Gastrocnemius medialis (tissue), 4 donors: Measurements from ENCODE around the gene RASSF10. TPM values are rescaled to one million over a fixed set of nuclear protein-coding genes. Genes with fewer than 3 reads are reported as not detected.

Experiments used
- ATAC-seq, 2 donors: fragments of 150-250 bp; one replicate each; pipeline ENCODE4 v1.9.1; 2016
- DNase-seq, 2 donors: peaks; one replicate each; pipeline ENCODE4 v3.0.0-alpha.2; 2019
- H3K27ac ChIP-seq, 4 donors: fragments of 200-600 bp; sonication (generic); 1 replicate in 1 of 4; 2 replicates in 3 of 4; pipeline ENCODE4 v1.5.1; 2016 to 2018; ENCODE audit warnings: mild to moderate bottlenecking in 2 of 4, moderate library complexity in 1 of 4
- H3K27me3 ChIP-seq, 3 donors: fragments of 200-600 bp; sonication (generic) in 2 of 3; 1 replicate in 1 of 3; 2 replicates in 2 of 3; pipeline versions ENCODE4 v1.5.1 to v1.6.0; 2016 to 2019; ENCODE audit warnings: mild to moderate bottlenecking in 1 of 3, moderate library complexity in 1 of 3
- H3K36me3 ChIP-seq, 2 donors: fragments of 200-600 bp; sonication (generic) in 1 of 2; one replicate each; pipeline ENCODE4 v1.5.1; 2017 to 2018
- H3K4me1 ChIP-seq, 2 donors: fragments of 200-600 bp; sonication (generic) in 1 of 2; one replicate each; pipeline ENCODE4 v1.5.1; 2016 to 2017; ENCODE audit warnings: mild to moderate bottlenecking in 2 of 2
- H3K4me3 ChIP-seq, 4 donors: fragments of 200-600 bp; sonication (generic) in 3 of 4; 1 replicate in 1 of 4; 2 replicates in 3 of 4; pipeline ENCODE4 v1.5.1; 2016 to 2019; ENCODE audit warnings: mild to moderate bottlenecking in 2 of 4
- H3K9me3 ChIP-seq, 3 donors: fragments of 200-600 bp; sonication (generic) in 2 of 3; 1 replicate in 1 of 3; 2 replicates in 2 of 3; pipeline ENCODE4 v1.5.1; 2016 to 2019
- POLR2A ChIP-seq, 2 donors: fragments of 450-650 bp; IDR thresholded peaks; one replicate each; pipeline ENCODE4 v1.6.1; 2017; ENCODE audit warnings: antibody characterized with exemption in 2 of 2, mild to moderate bottlenecking in 2 of 2, moderate library complexity in 2 of 2
- in situ Hi-C, 4 donors: fragments of 200-750 bp; cut with MboI; loops; one replicate each; pipeline versions ENCODE4 v1.15.0 to v1.8.0; 2017; ENCODE audit warnings: low sequenced_read_pairs in 4 of 4
- intact Hi-C: fragments of 100-400 bp; cut with DNase I; formaldehyde crosslinking; loops from one replicate; pipeline ENCODE4 v1.15.1; 2023; ENCODE audit warnings: low total_unique reads
- total RNA-seq, 4 donors: library from RNA; depleted of rRNA; stranded (reverse); fragments of >200 nt; gene quantifications; one replicate each; pipeline versions ENCODE4 v1.1.0 to v1.2.3, GENCODE V29; 2016
- TF ChIP-seq, protein P1 (sequence below), 5 experiments: fragments of 450-650 bp in 3 of 5; fragments of 200-600 bp in 2 of 5; sonication (generic) in 2 of 5; IDR thresholded peaks in 4 of 5; conservative IDR thresholded peaks in 1 of 5; 1 replicate in 4 of 5; 2 replicates in 1 of 5; pipeline ENCODE4 v1.5.1; 2016 to 2019; ENCODE audit warnings: antibody characterized with exemption in 5 of 5, mild to moderate bottlenecking in 3 of 5, moderate library complexity in 3 of 5

RASSF10 gene
- total RNA-seq, 4 donors from 2014 or later = 0.11 to 0.62 (median 0.25) TPM; not detected in 1

DNA sequence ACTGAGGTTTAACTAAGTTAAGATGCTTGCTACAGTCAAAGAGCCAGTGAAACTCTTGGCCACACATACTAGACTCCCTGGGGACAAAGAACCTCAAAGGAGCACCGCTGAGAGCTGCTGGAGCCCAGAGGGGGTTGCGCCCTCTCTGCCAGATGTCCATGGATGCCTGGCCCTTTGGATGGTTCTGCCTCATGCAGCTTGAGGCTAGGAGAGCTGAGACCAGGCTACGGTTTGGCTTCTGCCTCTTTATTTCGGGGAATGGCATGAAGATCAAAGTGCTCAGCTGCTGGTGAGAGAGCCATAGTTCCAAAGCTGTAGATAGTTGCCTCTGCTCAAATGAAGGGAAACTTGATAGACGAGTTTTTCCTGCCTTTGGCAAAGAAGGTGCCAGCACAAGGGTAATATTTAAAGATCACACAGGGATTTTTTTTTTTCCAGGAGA lies 43.0 kb downstream of the RASSF10 start:
- in situ Hi-C loops (no loop called here), intact Hi-C loops (no loop called here)
- DNase-seq = no peak
- Histone ChIP-seq H3K4me3 (no peak overlapping the region), H3K27ac (no peak overlapping the region), H3K9me3 (no peaks in the 10 kb centered on the region), H3K27me3 (no peaks in the 10 kb centered on the region), H3K36me3 (no peaks in the 10 kb centered on the region), H3K4me1 (no peaks in the 10 kb centered on the region)
- no peak for ATAC-seq
- TF ChIP-seq POLR2A (IDR thresholded peaks at IDR 0.05) = no peak
- TF ChIP-seq, protein P1, sequence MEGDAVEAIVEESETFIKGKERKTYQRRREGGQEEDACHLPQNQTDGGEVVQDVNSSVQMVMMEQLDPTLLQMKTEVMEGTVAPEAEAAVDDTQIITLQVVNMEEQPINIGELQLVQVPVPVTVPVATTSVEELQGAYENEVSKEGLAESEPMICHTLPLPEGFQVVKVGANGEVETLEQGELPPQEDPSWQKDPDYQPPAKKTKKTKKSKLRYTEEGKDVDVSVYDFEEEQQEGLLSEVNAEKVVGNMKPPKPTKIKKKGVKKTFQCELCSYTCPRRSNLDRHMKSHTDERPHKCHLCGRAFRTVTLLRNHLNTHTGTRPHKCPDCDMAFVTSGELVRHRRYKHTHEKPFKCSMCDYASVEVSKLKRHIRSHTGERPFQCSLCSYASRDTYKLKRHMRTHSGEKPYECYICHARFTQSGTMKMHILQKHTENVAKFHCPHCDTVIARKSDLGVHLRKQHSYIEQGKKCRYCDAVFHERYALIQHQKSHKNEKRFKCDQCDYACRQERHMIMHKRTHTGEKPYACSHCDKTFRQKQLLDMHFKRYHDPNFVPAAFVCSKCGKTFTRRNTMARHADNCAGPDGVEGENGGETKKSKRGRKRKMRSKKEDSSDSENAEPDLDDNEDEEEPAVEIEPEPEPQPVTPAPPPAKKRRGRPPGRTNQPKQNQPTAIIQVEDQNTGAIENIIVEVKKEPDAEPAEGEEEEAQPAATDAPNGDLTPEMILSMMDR (IDR thresholded peaks at IDR 0.05 in 4 of 5, conservative IDR thresholded peaks at IDR 0.05 in 1 of 5) = no peak

DNA sequence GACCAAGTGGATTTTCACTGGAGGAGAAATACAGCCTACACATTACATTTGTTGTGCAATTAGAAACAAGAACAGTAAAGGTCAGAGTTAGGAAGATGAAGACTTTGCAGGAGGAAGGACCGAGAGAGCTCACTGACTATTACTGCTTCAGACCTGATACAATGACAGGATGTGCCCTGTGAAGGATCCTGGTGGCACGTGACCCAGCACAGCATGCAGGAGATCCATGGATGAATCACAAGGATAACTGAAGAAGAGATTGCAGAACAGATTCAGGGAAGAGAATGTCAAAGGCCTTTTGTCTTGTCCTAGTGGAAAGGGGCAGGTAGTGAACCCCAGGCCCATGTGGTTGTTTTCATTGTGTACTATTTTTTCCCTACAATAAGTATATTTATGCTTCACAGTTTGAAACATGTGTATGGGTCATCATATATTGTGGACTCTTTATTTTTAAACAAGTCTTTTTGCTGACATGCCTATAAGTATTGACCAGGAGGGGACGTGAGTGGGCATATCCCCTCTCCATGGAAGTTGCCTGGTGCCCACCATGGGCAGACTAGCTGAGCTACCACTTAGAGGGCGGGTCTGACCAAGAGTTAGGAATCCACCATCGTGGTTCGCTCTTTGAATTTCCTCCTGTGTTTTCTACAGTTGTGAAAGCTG lies 44.3 kb downstream of the RASSF10 start:
- Histone ChIP-seq H3K36me3 (no peaks in the 10 kb centered on the region), H3K4me1 (no peaks in the 10 kb centered on the region), H3K27me3 (no peaks in the 10 kb centered on the region), H3K9me3 (no peaks in the 10 kb centered on the region), H3K27ac (no peak overlapping the region), H3K4me3 (no peak overlapping the region)
- TF ChIP-seq, protein P1 (IDR thresholded peaks at IDR 0.05 in 4 of 5, conservative IDR thresholded peaks at IDR 0.05 in 1 of 5) = no peak
- TF ChIP-seq POLR2A (IDR thresholded peaks at IDR 0.05) = no peak
- intact Hi-C loops = no loop called here
- in situ Hi-C loops = no loop called here
- DNase-seq (no peak), ATAC-seq (no peak)

DNA sequence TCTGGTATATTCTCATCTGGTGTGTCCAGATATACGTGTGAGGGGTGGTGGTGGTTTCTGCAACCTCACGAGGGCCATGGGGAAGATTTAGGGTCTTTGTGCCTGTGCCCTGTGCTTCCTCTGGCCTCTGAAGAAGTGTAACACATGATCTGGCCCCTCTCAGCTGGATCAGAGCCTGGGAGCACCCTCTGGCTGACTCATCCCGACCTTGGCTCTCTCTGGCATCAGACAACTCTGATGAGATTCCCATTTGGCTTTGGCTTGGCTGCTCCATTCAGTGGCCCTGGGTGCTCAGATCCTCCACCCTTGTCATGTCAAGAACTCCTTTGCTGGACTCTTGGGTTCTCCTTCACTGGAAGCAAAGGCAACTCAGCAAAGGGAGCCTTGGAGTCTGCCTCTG lies 45.2 kb downstream of the RASSF10 start:
- intact Hi-C loops = no loop called here
- no peak overlapping the region for H3K4me3 ChIP-seq
- no peak overlapping the region for H3K27ac ChIP-seq
- TF ChIP-seq, protein P1 (IDR thresholded peaks at IDR 0.05 in 4 of 5, conservative IDR thresholded peaks at IDR 0.05 in 1 of 5) = no peak
- TF ChIP-seq POLR2A (IDR thresholded peaks at IDR 0.05) = no peak
- DNase-seq (no peak), ATAC-seq (no peak)
- H3K27me3 ChIP-seq = no peaks in the 10 kb centered on the region
- in situ Hi-C loops = no loop called here
- H3K36me3 ChIP-seq = no peaks in the 10 kb centered on the region
- H3K9me3 ChIP-seq = no peaks in the 10 kb centered on the region
- H3K4me1 ChIP-seq = no peaks in the 10 kb centered on the region

DNA sequence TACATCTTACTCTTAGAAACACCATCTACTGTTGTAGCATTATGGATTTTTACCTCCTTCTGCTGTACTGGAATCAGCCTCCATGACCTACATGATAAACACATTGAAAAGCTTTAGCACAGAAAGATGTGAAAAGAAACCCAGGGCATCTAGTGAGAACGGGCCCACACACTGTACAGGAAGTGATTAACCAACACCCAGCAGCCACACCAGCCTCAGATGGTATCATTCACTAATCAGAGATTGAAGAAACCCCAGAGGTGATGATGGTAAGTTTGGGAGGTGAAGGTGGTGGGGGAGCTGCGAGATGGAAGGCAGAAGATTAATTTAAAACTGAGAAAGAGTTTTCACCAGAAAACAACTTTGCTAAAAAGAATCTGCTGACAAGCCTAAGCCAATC lies 46.1 kb downstream of the RASSF10 start:
- TF ChIP-seq POLR2A (IDR thresholded peaks at IDR 0.05) = no peak
- TF ChIP-seq, protein P1 (IDR thresholded peaks at IDR 0.05 in 4 of 5, conservative IDR thresholded peaks at IDR 0.05 in 1 of 5) = no peak

More for the DNA sequence above, 46.1 kb downstream of the RASSF10 start:
- Histone ChIP-seq H3K4me3 (no peak overlapping the region), H3K36me3 (no peaks in the 10 kb centered on the region), H3K9me3 (no peaks in the 10 kb centered on the region), H3K27me3 (no peaks in the 10 kb centered on the region), H3K4me1 (no peaks in the 10 kb centered on the region), H3K27ac (no peak overlapping the region)
- ATAC-seq = no peak
- no peak for DNase-seq
- in situ Hi-C loops = no loop called here
- intact Hi-C loops = no loop called here
